GM23338 (cell line): ENCODE measurements around the gene CPT1A. TPM values are rescaled to one million over a fixed set of nuclear protein-coding genes. Genes with fewer than 3 reads are reported as not detected.

Experiments used
- ATAC-seq: fragments of 200-7000 bp; cut with Tn5 transposase; 3 replicates; pipeline ENCODE4 v1.9.1; 2020
- DNase-seq: peaks from one replicate; pipeline ENCODE4 v3.0.0-alpha.2; 2015; ENCODE audit warnings: low spot score
- H2AFZ ChIP-seq: fragments of 200-600 bp; sonication (generic); 2 replicates; pipeline ENCODE4 v1.8.0; 2016; ENCODE audit warnings: antibody characterized with exemption, mild to moderate bottlenecking, moderate library complexity
- H3F3A ChIP-seq: fragments of 200-600 bp; sonication (generic); replicated peaks from 2 replicates; pipeline ENCODE4 v1.8.0; 2017; ENCODE audit warnings: antibody characterized with exemption, mixed run types, low read depth
- H3K27ac ChIP-seq: fragments of 200-600 bp; sonication (generic); 2 replicates; pipeline ENCODE4 v1.6.1; 2016; ENCODE audit warnings: low read depth
- H3K27me3 ChIP-seq: fragments of 200-600 bp; sonication (generic); 2 replicates; pipeline ENCODE4 v1.8.0; 2016; ENCODE audit warnings: mild to moderate bottlenecking, mixed run types, moderate library complexity; ENCODE audit not compliant: insufficient read depth
- H3K36me3 ChIP-seq: fragments of 200-600 bp; sonication (generic); 2 replicates; pipeline ENCODE4 v1.8.0; 2016; ENCODE audit warnings: mild to moderate bottlenecking; ENCODE audit not compliant: insufficient read depth
- H3K4me1 ChIP-seq: fragments of 200-600 bp; sonication (generic); 2 replicates; pipeline ENCODE4 v1.8.0; 2016; ENCODE audit warnings: mild to moderate bottlenecking, moderate library complexity; ENCODE audit not compliant: insufficient read depth
- H3K4me2 ChIP-seq: fragments of 200-600 bp; sonication (generic); 2 replicates; pipeline ENCODE4 v1.7.1; 2017; ENCODE audit warnings: mixed run types
- H3K4me3 ChIP-seq: fragments of 200-600 bp; sonication (generic); 2 replicates; pipeline ENCODE4 v1.6.1; 2016; ENCODE audit warnings: mixed run types
- H3K79me2 ChIP-seq: fragments of 200-600 bp; sonication (generic); replicated peaks from 2 replicates; pipeline ENCODE4 v1.8.0; 2017; ENCODE audit warnings: mild to moderate bottlenecking; ENCODE audit not compliant: insufficient read depth
- H3K9me2 ChIP-seq: fragments of 200-600 bp; sonication (generic); 2 replicates; pipeline ENCODE4 v1.8.0; 2017; ENCODE audit not compliant: insufficient read depth
- H4K20me1 ChIP-seq: fragments of 200-600 bp; sonication (generic); replicated peaks from 2 replicates; pipeline ENCODE4 v1.8.0; 2017; ENCODE audit warnings: mild to moderate bottlenecking; ENCODE audit not compliant: insufficient read depth
- H3K27ac Mint-ChIP-seq: 2 replicates; pipeline ENCODE4 v1.8.0; 2020; ENCODE audit warnings: inconsistent platforms, mild to moderate bottlenecking, moderate library complexity, mixed read lengths
- H3K27me3 Mint-ChIP-seq: 3 replicates; pipeline ENCODE4 v1.8.0; 2022; ENCODE audit warnings: low read depth, mild to moderate bottlenecking, moderate library complexity, mixed read lengths, inconsistent platforms; ENCODE audit not compliant: insufficient read depth, poor library complexity
- H3K36me3 Mint-ChIP-seq: 3 replicates; pipeline ENCODE4 v1.8.0; 2021; ENCODE audit warnings: low read depth, mild to moderate bottlenecking, inconsistent platforms, moderate library complexity, mixed read lengths
- H3K4me1 Mint-ChIP-seq: 3 replicates; pipeline ENCODE4 v1.8.0; 2020; ENCODE audit warnings: mild to moderate bottlenecking, inconsistent platforms, mixed read lengths
- H3K4me3 Mint-ChIP-seq: 3 replicates; pipeline ENCODE4 v1.8.0; 2021; ENCODE audit warnings: moderate library complexity, mild to moderate bottlenecking, inconsistent platforms, mixed read lengths
- H3K9me3 Mint-ChIP-seq: 3 replicates; pipeline ENCODE4 v1.8.0; 2020; ENCODE audit warnings: moderate library complexity, mild to moderate bottlenecking, inconsistent platforms, mixed read lengths
- CREB1 ChIP-seq: fragments of 250-450 bp; sonication (Bioruptor Pico); IDR thresholded peaks from 2 replicates; pipeline ENCODE4 v1.5.0; 2020; ENCODE audit warnings: low read depth, mild to moderate bottlenecking, moderate library complexity
- CTCF ChIP-seq, 2 experiments: fragments of 200-600 bp in 1 of 2; sonication (generic) in 1 of 2; conservative IDR thresholded peaks; 2 replicates each; pipeline versions ENCODE4 v1.5.1 to v1.6.1; 2016 to 2017; ENCODE audit warnings: antibody characterized with exemption in 2 of 2, low read depth in 2 of 2, mild to moderate bottlenecking in 2 of 2, moderate library complexity in 1 of 2
- ETS1 ChIP-seq: IDR thresholded peaks from 2 replicates; pipeline ENCODE4 v1.6.1; 2016; ENCODE audit warnings: antibody characterized with exemption
- EZH2 ChIP-seq: fragments of 200-600 bp; sonication (generic); IDR thresholded peaks from one replicate; pipeline ENCODE4 v1.8.0; 2017; ENCODE audit warnings: antibody characterized with exemption, mild to moderate bottlenecking, low read depth; ENCODE audit not compliant: unreplicated experiment
- JUNB ChIP-seq: IDR thresholded peaks from one replicate; pipeline ENCODE4 v1.6.1; 2016; ENCODE audit warnings: antibody characterized with exemption; ENCODE audit not compliant: unreplicated experiment
- POLR2AphosphoS5 ChIP-seq: IDR thresholded peaks from 2 replicates; pipeline ENCODE4 v1.6.1; 2016; ENCODE audit warnings: antibody characterized with exemption, low read depth
- REST ChIP-seq: IDR thresholded peaks from one replicate; pipeline ENCODE4 v1.6.1; 2018; ENCODE audit warnings: antibody characterized with exemption; ENCODE audit not compliant: unreplicated experiment
- STAT1 ChIP-seq: IDR thresholded peaks from one replicate; pipeline ENCODE4 v1.6.1; 2016; ENCODE audit warnings: antibody characterized with exemption; ENCODE audit not compliant: unreplicated experiment
- ZNF114 ChIP-seq: fragments of 250-450 bp; sonication (Bioruptor Pico); IDR thresholded peaks from 2 replicates; pipeline ENCODE4 v1.5.0; 2020; ENCODE audit warnings: mild to moderate bottlenecking, moderate library complexity
- ZNF331 ChIP-seq: fragments of 250-450 bp; sonication (Bioruptor Pico); IDR thresholded peaks from 2 replicates; pipeline ENCODE4 v1.5.0; 2020; ENCODE audit warnings: low read depth, mild to moderate bottlenecking, moderate library complexity
- polyA plus RNA-seq: library from polyadenylated mRNA; unstranded; fragments of >200 nt; fragmentation: Nextera tagmentation; extraction: Ambion mirVana; gene quantifications from 2 replicates; pipeline ENCODE4 v1.2.1, GENCODE V29; 2016
- total RNA-seq: library from RNA; depleted of rRNA; stranded (reverse); fragments of >200 nt; shearing (Covaris generic); gene quantifications from 2 replicates; pipeline ENCODE4 v1.2.3, GENCODE V29; 2014

Gene CPT1A
- total and polyA plus RNA-seq, 2 experiments from 2014 or later, result 2.6 to 9.5 TPM

GRCh38 chr11:68880851-68881250, 39.1 kb upstream of the CPT1A start:
- DNase-seq (no peak), ATAC-seq (no peak)
- H3K9me3 Mint-ChIP-seq, result no peaks in the 10 kb centered on the region; the same call in 2 of the 3 replicates
- H3K27ac Mint-ChIP-seq, result no peak overlapping the region
- no peaks in the 10 kb centered on the region for H3K9me2 ChIP-seq
- TF ChIP-seq ZNF331 (no peak), CTCF (conservative IDR thresholded peaks at IDR 0.05; ENCODE audit: low read depth in 2 of 2) (no peak), CREB1 (CRISPR knock-in tag) (no peak), EZH2 (no peak), ZNF114 (CRISPR knock-in tag) (no peak), REST (no peak), JUNB (no peak)
- peaks cover 4% of the 10 kb centered on the region for H3K36me3 Mint-ChIP-seq
- no peak overlapping the region for H3K4me3 ChIP-seq
- H3F3A ChIP-seq, result no peaks in the 10 kb centered on the region
- no peak overlapping the region for H2AFZ ChIP-seq
- H3K4me1 Mint-ChIP-seq, result 0 out of 3 replicates have a peak, but pooled peaks cover 4% of the 10 kb centered on the region
- no peaks in the 10 kb centered on the region for H3K36me3 ChIP-seq
- no peak overlapping the region for H3K27ac ChIP-seq
- H3K27me3 Mint-ChIP-seq, result no peaks in the 10 kb centered on the region
- H4K20me1 ChIP-seq, result no peaks in the 10 kb centered on the region
- no peak overlapping the region for H3K4me3 Mint-ChIP-seq
- H3K4me2 ChIP-seq, result no peak overlapping the region
- H3K79me2 ChIP-seq, result no peaks in the 10 kb centered on the region
- 0 out of 2 replicates have a peak, but pooled peaks cover 3% of the 10 kb centered on the region for H3K4me1 ChIP-seq
- H3K27me3 ChIP-seq, result no peaks in the 10 kb centered on the region

GRCh38 chr11:68878022-68878421, 36.3 kb upstream of the CPT1A start:
- no peaks in the 10 kb centered on the region; the same call in 2 of the 3 replicates for H3K9me3 Mint-ChIP-seq
- no peaks in the 10 kb centered on the region for H3F3A ChIP-seq
- no peak overlapping the region for H2AFZ ChIP-seq
- H3K27me3 Mint-ChIP-seq, result peaks cover 6% of the 10 kb centered on the region
- H3K27ac Mint-ChIP-seq, result no peak overlapping the region
- H4K20me1 ChIP-seq, result no peaks in the 10 kb centered on the region
- no peaks in the 10 kb centered on the region for H3K9me2 ChIP-seq
- 0 out of 2 replicates have a peak, but pooled peaks cover 3% of the 10 kb centered on the region for H3K4me1 ChIP-seq
- H3K4me3 Mint-ChIP-seq, result no peak overlapping the region
- ATAC-seq (no peak), DNase-seq (no peak)
- H3K27me3 ChIP-seq, result no peaks in the 10 kb centered on the region
- H3K27ac ChIP-seq, result no peak overlapping the region
- H3K4me1 Mint-ChIP-seq, result 0 out of 3 replicates have a peak, but pooled peaks cover 4% of the 10 kb centered on the region
- peaks cover 4% of the 10 kb centered on the region; the same call in 2 of the 3 replicates for H3K36me3 Mint-ChIP-seq
- H3K79me2 ChIP-seq, result no peaks in the 10 kb centered on the region
- H3K4me3 ChIP-seq, result no peak overlapping the region
- no peaks in the 10 kb centered on the region for H3K36me3 ChIP-seq
- no peak overlapping the region for H3K4me2 ChIP-seq
- TF ChIP-seq CTCF (conservative IDR thresholded peaks at IDR 0.05; ENCODE audit: low read depth in 2 of 2) (no peak), REST (no peak), EZH2 (no peak), STAT1 (no peak), POLR2AphosphoS5 (no peak), ETS1 (no peak), JUNB (no peak)
